ENCODE measurements around the gene EI24. TPM values are rescaled to one million over a fixed set of nuclear protein-coding genes. Genes with fewer than 3 reads are reported as not detected.
A peak's percentile ranks its signal among the peaks of the same experiment; 100 is the strongest.

Gene EI24
- total and polyA plus RNA-seq, 2 donors (not counting 3 experiments of a cell fraction or from before 2014, with no cell fraction given), result 115 to 192 TPM

GRCh38 chr11:125592305-125593113 is 23.2 kb downstream of the EI24 start, which contains the start of gene STT3A:
TSS of gene STT3A (plus strand) at chr11:125592852. CDS start at chr11:125595916, 3,064 bp downstream.
- peak within 1 kb of the TSS; percentile 93 for H3K9ac ChIP-seq (replicated peaks; ENCODE audit: extremely low read depth, insufficient read depth, low read length)
- no peaks in the 10 kb centered on the region for H3K9me3 ChIP-seq (replicated peaks; ENCODE audit: control insufficient read depth, insufficient read depth, low read length)
- ChIA-PET POLR2A (interaction anchor here (0.6 to 2.0 kb wide), 4 partner anchors 23 to 405 kb away, joined by 3 to 8 read pairs (median 5); partner anchors contain the start of gene EI24), CTCF (interaction anchor here (0.6 to 1.5 kb wide), 6 partner anchors 10 to 282 kb away, joined by 3 to 6 read pairs (median 3); partner anchors contain the start of gene EI24)
- H3K27me3 ChIP-seq (ENCODE audit: control insufficient read depth in 2 of 2, insufficient read depth in 2 of 2, low read length in 2 of 2), result no peaks in the 10 kb centered on the region
- H3K36me3 ChIP-seq (ENCODE audit: control insufficient read depth in 2 of 2, extremely low read depth in 1 of 2, insufficient read depth in 2 of 2, low read length in 2 of 2), result peaks cover 2 to 4% of the 10 kb centered on the region in 2 experiments
- DNase-seq (ENCODE audit: low read depth, low spot score) (peak; percentile 100), FAIRE-seq (peak; percentile 97)
- peak within 1 kb of the TSS; percentile 63 to 96 (median 79) for H3K4me3 ChIP-seq (replicated peaks in 1 of 3; ENCODE audit: insufficient read depth in 1 of 3, low read depth in 1 of 3, low read length in 3 of 3)
- dilution Hi-C loops (cut with MboI; ENCODE audit: extremely low pct_ligation_motif_present, low sequenced_read_pairs), result no loop called here
- H3K79me2 ChIP-seq (ENCODE audit: control insufficient read depth, insufficient read depth, low read length), result peaks cover 44% of the 10 kb centered on the region
- peak within 1 kb of the TSS; percentile 95 for H3K4me2 ChIP-seq (ENCODE audit: insufficient read depth, low read length)
- H3K9me1 ChIP-seq (replicated peaks; ENCODE audit: control insufficient read depth, extremely low read depth, insufficient read depth, low read length), result no peaks in the 10 kb centered on the region
- no TSS peak for BruUV-seq (replicated peaks)
- peak within 1 kb of the TSS; percentile 38 for H2AFZ ChIP-seq (ENCODE audit: low read depth, low read length)
- H3K27ac ChIP-seq (ENCODE audit: insufficient read depth, low read depth, low read length), result peak within 1 kb of the TSS; percentile 79
- intact Hi-C loops (cut with micrococcal nuclease), result loop anchor here (1.0 to 10.0 kb wide), 7 partner anchors 23 to 698 kb away; partner anchors contain the start of genes CHEK1, EI24, FAM118B and ROBO4
- no peaks in the 10 kb centered on the region for H4K20me1 ChIP-seq (replicated peaks; ENCODE audit: control insufficient read depth, extremely low read depth, insufficient read depth, low read length)
- H3K4me1 ChIP-seq (ENCODE audit: control insufficient read depth, extremely low read depth, insufficient read depth, low read length), result peaks cover 17% of the 10 kb centered on the region
- TF ChIP-seq JUN (IDR thresholded peaks at IDR 0.05; ENCODE audit: borderline replicate concordance, insufficient read depth, insufficient read length, low read depth) (no peak), POLR2A (IDR thresholded peaks at IDR 0.05; ENCODE audit: low read depth, low read length) (peak; percentile 92), POLR2AphosphoS5 (IDR thresholded peaks at IDR 0.05; ENCODE audit: insufficient read depth, low read depth, low read length) (peak; percentile 89), MYC (IDR thresholded peaks at IDR 0.05; ENCODE audit: low read depth, low read length) (peak; percentile 60), FOS (IDR thresholded peaks at IDR 0.05; ENCODE audit: borderline replicate concordance, insufficient read depth, low read length) (peak; percentile 16)
- TF ChIP-seq, protein P1, sequence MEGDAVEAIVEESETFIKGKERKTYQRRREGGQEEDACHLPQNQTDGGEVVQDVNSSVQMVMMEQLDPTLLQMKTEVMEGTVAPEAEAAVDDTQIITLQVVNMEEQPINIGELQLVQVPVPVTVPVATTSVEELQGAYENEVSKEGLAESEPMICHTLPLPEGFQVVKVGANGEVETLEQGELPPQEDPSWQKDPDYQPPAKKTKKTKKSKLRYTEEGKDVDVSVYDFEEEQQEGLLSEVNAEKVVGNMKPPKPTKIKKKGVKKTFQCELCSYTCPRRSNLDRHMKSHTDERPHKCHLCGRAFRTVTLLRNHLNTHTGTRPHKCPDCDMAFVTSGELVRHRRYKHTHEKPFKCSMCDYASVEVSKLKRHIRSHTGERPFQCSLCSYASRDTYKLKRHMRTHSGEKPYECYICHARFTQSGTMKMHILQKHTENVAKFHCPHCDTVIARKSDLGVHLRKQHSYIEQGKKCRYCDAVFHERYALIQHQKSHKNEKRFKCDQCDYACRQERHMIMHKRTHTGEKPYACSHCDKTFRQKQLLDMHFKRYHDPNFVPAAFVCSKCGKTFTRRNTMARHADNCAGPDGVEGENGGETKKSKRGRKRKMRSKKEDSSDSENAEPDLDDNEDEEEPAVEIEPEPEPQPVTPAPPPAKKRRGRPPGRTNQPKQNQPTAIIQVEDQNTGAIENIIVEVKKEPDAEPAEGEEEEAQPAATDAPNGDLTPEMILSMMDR (IDR thresholded peaks at IDR 0.05; ENCODE audit: extremely low read depth in 1 of 2, insufficient read depth in 1 of 2, low read depth in 1 of 2, low read length in 2 of 2), result no peak
- TF ChIP-seq, protein P2, sequence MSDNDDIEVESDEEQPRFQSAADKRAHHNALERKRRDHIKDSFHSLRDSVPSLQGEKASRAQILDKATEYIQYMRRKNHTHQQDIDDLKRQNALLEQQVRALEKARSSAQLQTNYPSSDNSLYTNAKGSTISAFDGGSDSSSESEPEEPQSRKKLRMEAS (IDR thresholded peaks at IDR 0.05; ENCODE audit: insufficient read depth, insufficient read length), result peak; percentile 88
